SKM-1 treated with dmso at 0.1 percent for 144 hours (cell line): ENCODE data around the gene MYEF2.

Experiments used
- DNase-seq: peaks from one replicate; lab custom pipeline; 2025; ENCODE audit not compliant: unreplicated experiment; lab: John Stamatoyannopoulos, UW

Gene MYEF2

DNA sequence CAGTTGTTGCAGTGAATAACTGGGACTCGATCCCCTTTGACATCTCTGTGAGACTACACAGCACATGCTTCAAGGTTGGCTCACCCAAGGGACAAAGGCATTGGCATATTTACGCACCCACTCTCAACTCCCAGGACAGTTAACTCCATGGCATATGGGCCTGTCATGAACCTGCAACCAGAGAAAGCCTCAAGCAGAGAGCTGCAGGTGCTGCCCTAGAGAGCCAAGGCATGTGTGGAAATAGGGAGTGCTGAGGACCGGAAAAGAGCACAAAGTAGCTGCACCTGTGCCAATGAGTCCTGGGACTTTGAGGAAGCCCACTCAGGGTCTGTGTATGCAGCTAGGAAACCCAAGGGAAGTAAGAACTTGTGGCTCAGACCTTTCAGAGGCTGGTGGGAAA lies 90.3 kb downstream of the MYEF2 start:
- DNase-seq, result no peak

DNA sequence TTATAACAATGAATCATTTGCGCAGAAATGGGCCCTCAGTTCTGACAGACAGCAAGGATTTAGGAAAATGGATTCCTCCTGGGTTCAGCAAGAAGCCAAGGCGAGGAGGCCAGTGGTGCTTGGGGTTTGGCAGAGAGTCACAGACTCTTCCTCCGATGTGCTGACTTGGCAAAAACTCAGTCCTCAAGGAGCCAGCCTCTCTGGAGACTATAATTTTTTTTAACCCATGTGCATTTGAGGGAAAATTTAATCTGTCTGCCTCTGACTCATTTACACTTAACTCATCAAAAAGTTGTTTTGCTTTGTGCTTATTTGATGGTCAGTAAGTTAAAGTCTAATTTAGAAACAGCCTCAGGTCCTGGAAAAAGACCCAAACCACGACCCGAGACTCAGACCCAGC lies 91.5 kb downstream of the MYEF2 start:
- DNase-seq, result no peak

DNA sequence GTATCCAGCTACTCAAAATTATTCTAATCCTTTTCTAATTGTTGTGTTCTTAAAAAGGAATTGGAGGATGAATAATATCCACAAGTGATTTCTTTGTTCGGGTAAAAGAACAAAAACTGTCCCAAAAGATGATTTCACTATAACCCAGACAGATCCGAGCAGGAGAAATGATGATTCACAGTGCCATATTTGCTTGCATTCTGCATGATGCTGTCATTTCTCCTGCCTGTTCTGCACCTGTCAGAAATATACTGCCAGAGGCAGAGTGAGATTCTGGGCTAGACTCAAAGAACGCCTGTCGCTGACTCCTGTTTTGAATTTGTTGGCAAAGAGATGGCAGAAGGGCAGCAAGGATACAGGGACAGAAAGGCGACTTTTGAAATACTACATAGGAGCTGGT lies 92.0 kb downstream of the MYEF2 start:
- no peak for DNase-seq

DNA sequence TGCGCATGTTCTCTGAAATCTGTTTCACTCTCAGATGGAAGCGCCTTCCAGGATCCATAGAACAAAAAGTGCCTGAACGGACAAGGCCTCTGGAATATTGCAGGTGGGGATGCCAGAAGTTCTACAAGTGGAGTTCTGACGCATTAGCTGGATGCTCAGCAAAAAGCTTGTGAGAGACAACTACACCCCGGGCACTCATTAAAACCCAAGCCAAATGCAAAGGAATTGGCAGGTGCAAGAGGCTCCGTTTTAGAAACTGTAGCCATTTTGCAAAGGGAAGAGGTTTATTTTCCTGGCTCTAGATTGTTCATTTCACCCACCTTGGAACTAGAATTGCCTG lies 92.5 kb downstream of the MYEF2 start:
- DNase-seq, result no peak

DNA sequence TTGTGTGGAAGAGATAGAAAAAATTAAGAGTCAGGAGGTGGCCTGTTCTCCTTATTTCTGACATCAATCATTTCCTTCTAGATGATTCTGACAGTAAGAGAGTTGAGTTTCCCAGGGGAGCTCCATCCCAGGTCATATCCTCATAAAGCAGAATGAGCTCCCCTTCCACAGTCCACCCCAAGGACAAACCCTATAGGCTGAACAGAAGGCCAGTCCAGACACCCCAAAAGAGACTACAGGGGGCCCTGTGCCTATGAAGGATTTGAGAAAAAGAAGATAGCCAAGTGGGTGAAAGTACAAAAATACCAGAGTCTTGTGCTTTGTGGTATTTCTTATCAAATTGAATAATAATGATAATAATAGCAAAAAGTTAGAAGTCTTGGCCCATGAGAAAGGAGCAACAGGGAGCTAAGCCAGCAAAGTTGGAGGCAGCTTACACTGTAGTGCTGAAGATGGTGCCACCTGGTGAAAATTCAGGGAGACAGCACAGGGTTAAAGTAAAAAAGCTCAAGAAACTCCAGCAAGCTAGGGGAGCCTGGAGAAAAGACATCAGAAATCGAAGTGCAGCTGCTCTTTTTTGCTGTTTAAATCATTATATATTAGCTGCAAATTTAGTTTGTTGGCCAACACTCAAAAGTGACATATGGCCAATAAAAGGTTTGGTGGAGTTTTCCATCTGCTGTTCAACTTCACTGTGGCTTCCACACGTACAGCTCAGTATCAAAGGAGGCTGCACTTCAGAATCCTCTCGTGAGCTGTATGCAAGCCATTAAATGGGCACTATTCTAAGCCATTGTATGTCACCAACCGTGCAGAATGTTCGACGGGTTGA lies 93.1 kb downstream of the MYEF2 start:
- no peak for DNase-seq
